DOHH2 (cell line): ENCODE measurements around the gene FERD3L.

Experiments used
- H3F3A ChIP-seq: fragments of 200-600 bp; sonication (generic), shearing (Covaris generic); 2 replicates; pipeline ENCODE4 v1.6.0; 2016; ENCODE audit warnings: antibody characterized with exemption, mild to moderate bottlenecking; ENCODE audit not compliant: control insufficient read depth, insufficient read depth
- H3K27ac ChIP-seq: fragments of 200-600 bp; sonication (generic); 2 replicates; pipeline ENCODE4 v1.5.1; 2014; ENCODE audit warnings: low read depth, mild to moderate bottlenecking, low read length, moderate library complexity
- H3K27me3 ChIP-seq: fragments of 200-600 bp; sonication (generic); 2 replicates; pipeline ENCODE4 v1.6.1; 2014; ENCODE audit warnings: mild to moderate bottlenecking, low read length, mixed read lengths; ENCODE audit not compliant: control insufficient read depth
- H3K36me3 ChIP-seq: fragments of 200-600 bp; sonication (generic); 2 replicates; pipeline ENCODE4 v1.6.1; 2014; ENCODE audit warnings: mild to moderate bottlenecking, low read length, moderate library complexity, mixed read lengths; ENCODE audit not compliant: control insufficient read depth
- H3K4me1 ChIP-seq: fragments of 200-600 bp; sonication (generic); 2 replicates; pipeline ENCODE4 v1.6.1; 2014; ENCODE audit warnings: mild to moderate bottlenecking, low read length, mixed read lengths; ENCODE audit not compliant: control insufficient read depth
- H3K4me2 ChIP-seq: fragments of 200-600 bp; sonication (generic); 2 replicates; pipeline ENCODE4 v1.6.0; 2014; ENCODE audit warnings: mild to moderate bottlenecking, low read length, moderate library complexity
- H3K4me3 ChIP-seq: fragments of 200-600 bp; sonication (generic); 2 replicates; pipeline ENCODE4 v1.5.1; 2014; ENCODE audit warnings: mild to moderate bottlenecking, low read length, mixed read lengths
- H3K79me2 ChIP-seq: fragments of 200-600 bp; sonication (generic); 2 replicates; pipeline ENCODE4 v1.6.1; 2014; ENCODE audit warnings: mild to moderate bottlenecking, low read length, mixed read lengths; ENCODE audit not compliant: control insufficient read depth
- H3K9me2 ChIP-seq: fragments of 200-600 bp; sonication (generic); replicated peaks from 2 replicates; pipeline ENCODE4 v1.6.1; 2014; ENCODE audit warnings: mild to moderate bottlenecking, low read length, mixed read lengths; ENCODE audit not compliant: control insufficient read depth
- H3K9me3 ChIP-seq: fragments of 200-600 bp; sonication (generic); 2 replicates; pipeline ENCODE4 v1.6.1; 2014; ENCODE audit warnings: antibody characterized with exemption, low read length, mixed read lengths; ENCODE audit not compliant: control insufficient read depth, insufficient read depth
- H4K20me1 ChIP-seq: fragments of 200-600 bp; sonication (generic); 2 replicates; pipeline ENCODE4 v1.6.0; 2014; ENCODE audit warnings: low read depth, mild to moderate bottlenecking, antibody characterized with exemption, low read length, moderate library complexity; ENCODE audit not compliant: control insufficient read depth, insufficient read depth
- CTCF ChIP-seq: fragments of 200-600 bp; sonication (generic); IDR thresholded peaks from one replicate; pipeline ENCODE4 v1.5.1; 2014; ENCODE audit warnings: antibody characterized with exemption, mild to moderate bottlenecking, low read depth, low read length; ENCODE audit not compliant: poor library complexity, severe bottlenecking
- EZH2phosphoT487 ChIP-seq: fragments of 200-600 bp; sonication (generic); IDR thresholded peaks from 2 replicates; pipeline ENCODE4 v1.6.1; 2017; ENCODE audit warnings: borderline replicate concordance, mild to moderate bottlenecking, antibody characterized with exemption, low read length, moderate library complexity, mixed read lengths

The FERD3L gene

DNA sequence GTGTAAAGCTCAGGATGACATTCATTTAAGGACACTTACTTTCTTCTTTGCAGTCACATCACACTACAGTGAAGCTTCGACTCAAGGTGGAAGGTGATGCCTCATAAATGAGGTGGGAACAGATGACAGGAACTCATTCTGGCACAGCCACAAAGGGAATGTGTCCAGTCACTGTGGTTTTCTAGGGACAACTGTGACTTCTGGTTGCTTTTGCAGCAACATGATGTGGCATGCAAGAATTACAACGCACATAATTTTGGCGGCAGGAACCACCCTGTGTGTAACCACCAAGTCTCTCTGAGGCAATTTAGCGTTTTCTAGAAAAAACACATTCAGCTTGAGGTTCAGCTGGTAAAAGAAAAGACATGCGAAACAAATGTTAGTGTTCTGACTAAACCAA is 32.0 kb upstream of the FERD3L start:
- H3K79me2 ChIP-seq = no peaks in the 10 kb centered on the region
- H3F3A ChIP-seq = no peaks in the 10 kb centered on the region
- no peak overlapping the region for H3K4me2 ChIP-seq
- no peaks in the 10 kb centered on the region for H3K4me1 ChIP-seq
- no peaks in the 10 kb centered on the region for H4K20me1 ChIP-seq
- no peaks in the 10 kb centered on the region for H3K9me2 ChIP-seq
- H3K4me3 ChIP-seq = no peak overlapping the region
- no peaks in the 10 kb centered on the region for H3K36me3 ChIP-seq
- no peak overlapping the region for H3K27ac ChIP-seq
- H3K9me3 ChIP-seq = no peaks in the 10 kb centered on the region
- no peaks in the 10 kb centered on the region for H3K27me3 ChIP-seq
- no peak for TF ChIP-seq CTCF
- no peak for TF ChIP-seq EZH2phosphoT487

DNA sequence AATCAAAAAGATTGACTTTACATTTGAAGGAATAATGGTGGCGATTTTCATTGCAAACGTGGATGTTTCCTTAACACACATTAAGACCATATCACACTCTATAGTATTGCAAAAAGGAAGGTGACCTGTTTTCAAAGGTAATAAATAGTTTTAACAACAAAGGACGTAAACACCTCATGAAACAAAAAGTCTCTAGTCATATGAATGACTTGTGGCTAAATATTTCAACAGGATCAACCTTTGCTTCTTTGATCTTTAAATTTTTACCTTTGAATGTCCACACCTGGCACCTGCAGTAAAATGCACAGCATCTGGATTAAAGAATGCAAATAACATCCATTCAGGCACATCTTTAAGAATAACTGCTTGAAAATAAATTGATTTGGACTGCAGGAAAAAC is 30.0 kb upstream of the FERD3L start:
- Histone ChIP-seq H3K4me3 (no peak overlapping the region), H3K4me1 (no peaks in the 10 kb centered on the region), H4K20me1 (no peaks in the 10 kb centered on the region), H3K4me2 (no peak overlapping the region), H3K27ac (no peak overlapping the region), H3K9me3 (no peaks in the 10 kb centered on the region), H3K36me3 (no peaks in the 10 kb centered on the region), H3K79me2 (no peaks in the 10 kb centered on the region), H3F3A (no peaks in the 10 kb centered on the region), H3K27me3 (no peaks in the 10 kb centered on the region), H3K9me2 (no peaks in the 10 kb centered on the region)
- no peak for TF ChIP-seq EZH2phosphoT487
- TF ChIP-seq CTCF = no peak

- Histone ChIP-seq H3F3A (no peaks in the 10 kb centered on the region), H3K9me2 (no peaks in the 10 kb centered on the region), H3K27me3 (no peaks in the 10 kb centered on the region), H3K27ac (no peak overlapping the region), H3K9me3 (no peaks in the 10 kb centered on the region), H3K4me1 (no peaks in the 10 kb centered on the region), H3K4me3 (no peak overlapping the region), H3K4me2 (no peak overlapping the region), H4K20me1 (no peaks in the 10 kb centered on the region), H3K36me3 (no peaks in the 10 kb centered on the region), H3K79me2 (no peaks in the 10 kb centered on the region)
- TF ChIP-seq EZH2phosphoT487 = no peak
- TF ChIP-seq CTCF = no peak
These were observed 16.4 kb upstream of the FERD3L start for GRCh38 chr7:19161671-19162070.

DNA sequence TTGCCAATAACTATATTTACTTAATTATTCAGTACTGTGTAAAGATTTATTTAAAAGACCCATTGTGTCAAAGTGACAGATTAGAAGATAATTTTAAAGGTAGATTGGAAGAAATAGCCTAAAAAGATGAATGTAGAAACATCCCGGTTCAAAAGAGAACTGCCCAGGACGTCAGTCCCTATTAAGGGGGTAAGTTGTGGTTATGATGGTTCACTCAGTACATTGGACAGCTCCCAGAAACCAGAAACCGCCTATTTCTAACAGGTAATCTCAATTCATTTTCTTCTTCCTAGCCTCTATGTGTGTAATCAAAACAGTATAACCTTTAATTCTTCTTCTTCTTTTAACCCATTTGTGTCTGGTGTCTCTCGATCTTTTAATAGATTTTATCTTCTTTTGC is 1.5 kb upstream of the FERD3L start:
- no peak overlapping the region for H3K27ac ChIP-seq
- H3F3A ChIP-seq = no peaks in the 10 kb centered on the region
- H3K4me3 ChIP-seq = no peak overlapping the region
- H3K4me2 ChIP-seq = no peak overlapping the region
- no peaks in the 10 kb centered on the region for H3K27me3 ChIP-seq
- no peaks in the 10 kb centered on the region for H3K9me2 ChIP-seq
- H3K79me2 ChIP-seq = no peaks in the 10 kb centered on the region
- H4K20me1 ChIP-seq = no peaks in the 10 kb centered on the region
- H3K4me1 ChIP-seq = no peaks in the 10 kb centered on the region
- H3K9me3 ChIP-seq = peaks cover 2% of the 10 kb centered on the region; the same call in 1 of the 2 replicates
- H3K36me3 ChIP-seq = no peaks in the 10 kb centered on the region
- TF ChIP-seq EZH2phosphoT487 (no peak), CTCF (no peak)
